Upper lobe of left lung (tissue), 4 donors: ENCODE measurements around the gene UBL3.

Experiments
- CTCF ChIP-seq, 6 experiments: fragments of 450-650 bp in 4 of 6; fragments of 200-600 bp in 2 of 6; sonication (generic) in 2 of 6; IDR thresholded peaks; one replicate each; pipeline ENCODE4 v1.5.1; 2016 to 2019; ENCODE audit warnings: antibody characterized with exemption in 6 of 6
- EP300 ChIP-seq, 4 donors: sonication (generic); formaldehyde crosslinking; IDR thresholded peaks; one replicate each; pipeline ENCODE4 v1.5.1; 2017; ENCODE audit warnings: antibody characterized with exemption in 4 of 4, control low read depth in 2 of 4
- POLR2A ChIP-seq, 4 donors: fragments of 450-650 bp; IDR thresholded peaks; one replicate each; pipeline ENCODE4 v1.5.1; 2016 to 2017; ENCODE audit warnings: antibody characterized with exemption in 4 of 4, mild to moderate bottlenecking in 2 of 4
- POLR2AphosphoS5 ChIP-seq, 2 donors: sonication (generic); formaldehyde crosslinking; IDR thresholded peaks; one replicate each; pipeline ENCODE4 v1.5.1; 2017; ENCODE audit warnings: antibody characterized with exemption in 2 of 2

DNA sequence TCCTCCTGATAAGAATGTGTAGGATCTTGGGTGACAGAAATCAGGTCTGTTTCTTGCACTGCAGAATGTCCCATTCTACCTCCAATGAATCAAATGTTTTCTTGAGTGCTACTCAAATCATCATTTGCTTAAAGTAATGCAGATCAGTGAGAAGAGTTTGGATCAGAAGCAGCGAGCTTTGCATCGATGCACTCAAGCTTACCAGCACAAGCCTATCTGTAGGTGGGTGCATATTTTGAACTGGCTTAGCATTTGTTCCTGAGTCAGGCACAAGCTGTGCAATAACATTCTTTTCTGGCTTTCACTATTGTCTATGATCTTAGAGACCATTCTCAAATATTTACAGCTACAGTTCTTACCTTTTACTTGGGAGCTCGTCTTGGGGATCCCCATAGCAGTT is 109.5 kb downstream of the UBL3 start:
- TF ChIP-seq CTCF (IDR thresholded peaks at IDR 0.05) (no peak), POLR2A (IDR thresholded peaks at IDR 0.05) (no peak), POLR2AphosphoS5 (IDR thresholded peaks at IDR 0.05) (no peak), EP300 (IDR thresholded peaks at IDR 0.05) (no peak)
